ENCODE results near the gene HIC1.

Gene HIC1

GRCh38 chr17:2047590-2047989, 7.3 kb upstream of the HIC1 start:
- no peak for DNase-seq (ENCODE audit: low read depth)

- DNase-seq (ENCODE audit: low read depth), result no peak
These were observed 6.1 kb upstream of the HIC1 start for GRCh38 chr17:2048805-2049204.

GRCh38 chr17:2049333-2050299, 5.3 kb upstream of the HIC1 start:
- peak; percentile 84 for DNase-seq (ENCODE audit: low read depth)

GRCh38 chr17:2050300-2051060, 4.4 kb upstream of the HIC1 start:
- peak; percentile 54 for DNase-seq (ENCODE audit: low read depth)

GRCh38 chr17:2051061-2051932, 3.6 kb upstream of the HIC1 start:
- no peak for DNase-seq (ENCODE audit: low read depth)

- DNase-seq (ENCODE audit: low read depth), result no peak
These were observed 2.9 kb upstream of the HIC1 start for GRCh38 chr17:2051933-2052559.

GRCh38 chr17:2053380-2054261, 1.3 kb upstream of the HIC1 start:
- DNase-seq (ENCODE audit: low read depth), result peak; percentile 78

GRCh38 chr17:2054262-2054511, 716 bp upstream of the HIC1 start:
- no peak for DNase-seq (ENCODE audit: low read depth)

GRCh38 chr17:2055292-2056205, 646 bp downstream of the HIC1 start:
- no peak for DNase-seq (ENCODE audit: low read depth)

- DNase-seq (ENCODE audit: low read depth), result no peak
These were observed 1.6 kb downstream of the HIC1 start for GRCh38 chr17:2056206-2057174.

- no peak for DNase-seq (ENCODE audit: low read depth)
These were observed 2.4 kb downstream of the HIC1 start for GRCh38 chr17:2057175-2057759.

- no peak for DNase-seq (ENCODE audit: low read depth)
These were observed 3.1 kb downstream of the HIC1 start for GRCh38 chr17:2057760-2058585.

GRCh38 chr17:2058586-2059546, 4.0 kb downstream of the HIC1 start:
- DNase-seq (ENCODE audit: low read depth), result no peak

- no peak for DNase-seq (ENCODE audit: low read depth)
These were observed 4.9 kb downstream of the HIC1 start for GRCh38 chr17:2059547-2060384.

- DNase-seq (ENCODE audit: low read depth), result no peak
These were observed 5.4 kb downstream of the HIC1 start for GRCh38 chr17:2060385-2060658.

Measured in stimulated activated CD8-positive, alpha-beta memory T cell treated with anti-CD3 and anti-CD28 coated beads, Interleukin-4, amount 100 ng/mL, for 24 hours (primary cell).